ENCODE measurements around the gene OR52I2. TPM values are rescaled to one million over a fixed set of nuclear protein-coding genes. Genes with fewer than 3 reads are reported as not detected.

OR52I2 gene
- total and polyA plus RNA-seq, 8 donors = 0.03 to 0.07 (median 0.03) TPM; not detected in 4

DNA sequence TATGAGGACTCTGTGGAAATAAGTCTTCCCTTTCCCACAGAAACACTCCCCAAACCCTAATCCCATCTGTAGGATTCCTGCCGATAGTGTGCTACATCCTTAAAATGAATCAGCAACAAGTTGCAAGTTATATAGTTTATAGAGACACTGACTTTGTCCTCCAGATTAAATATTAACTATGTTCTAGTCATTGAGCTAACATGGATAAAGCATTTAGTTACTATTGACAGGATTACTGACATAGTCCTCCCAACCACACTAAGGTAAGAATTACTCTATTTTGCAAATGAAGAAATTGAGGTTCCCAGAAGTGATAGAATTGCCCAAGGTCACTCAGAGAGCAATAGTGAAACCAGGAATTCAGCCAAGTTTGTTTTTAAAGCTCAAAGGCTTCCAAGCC, 34.7 kb upstream of the OR52I2 start:
- Histone ChIP-seq H3K27me3 (no peaks in the 10 kb centered on the region), H3K9me3 (peaks cover 0 to 5% of the 10 kb centered on the region in 2 donors), H3K27ac (no peak overlapping the region), H3K4me3 (no peak overlapping the region), H3K4me1 (no peaks in the 10 kb centered on the region), H3K36me3 (no peaks in the 10 kb centered on the region)
- no peak for DNase-seq
- no peak for TF ChIP-seq CTCF (IDR thresholded peaks at IDR 0.05)
- intact Hi-C loops (cut with DNase I) = no loop called here
- ATAC-seq = no peak

DNA sequence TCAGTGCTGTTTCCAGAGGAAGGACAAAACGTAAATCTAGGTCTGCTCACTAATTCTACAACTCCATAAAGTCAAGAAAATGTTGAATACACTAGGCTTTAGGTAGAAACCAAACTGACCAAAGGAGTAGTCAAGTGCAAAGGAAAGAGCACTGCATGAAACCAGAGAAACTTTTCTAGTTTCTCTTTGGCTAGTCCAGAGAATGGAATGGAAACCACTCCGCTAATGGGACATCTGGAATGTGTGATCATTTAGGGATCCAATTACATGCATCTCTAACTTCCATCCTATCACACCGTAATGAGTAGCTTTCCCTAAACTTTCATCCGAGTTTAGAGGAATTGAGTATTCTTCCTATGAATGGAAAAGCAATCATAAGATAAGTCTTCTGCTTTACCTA, 34.1 kb upstream of the OR52I2 start:
- Histone ChIP-seq H3K27me3 (no peaks in the 10 kb centered on the region), H3K27ac (no peak overlapping the region), H3K4me1 (no peaks in the 10 kb centered on the region), H3K36me3 (no peaks in the 10 kb centered on the region), H3K9me3 (peaks cover 0 to 5% of the 10 kb centered on the region in 2 donors), H3K4me3 (no peak overlapping the region)
- no peak for TF ChIP-seq CTCF (IDR thresholded peaks at IDR 0.05)
- DNase-seq (no peak), ATAC-seq (no peak)
- intact Hi-C loops (cut with DNase I) = no loop called here

GRCh38 chr11:4551346-4551979, 30.1 kb upstream of the OR52I2 start:
- ATAC-seq = no peak
- H3K36me3 ChIP-seq = no peaks in the 10 kb centered on the region
- no peak overlapping the region for H3K27ac ChIP-seq
- no peaks in the 10 kb centered on the region for H3K27me3 ChIP-seq
- no peaks in the 10 kb centered on the region for H3K4me1 ChIP-seq
- TF ChIP-seq CTCF (IDR thresholded peaks at IDR 0.05) = peak in 1 of 2 donors; percentile 20
- intact Hi-C loops (cut with DNase I) = no loop called here
- DNase-seq = no peak
- H3K9me3 ChIP-seq = peaks cover 0 to 5% of the 10 kb centered on the region in 2 donors
- no peak overlapping the region for H3K4me3 ChIP-seq

DNA sequence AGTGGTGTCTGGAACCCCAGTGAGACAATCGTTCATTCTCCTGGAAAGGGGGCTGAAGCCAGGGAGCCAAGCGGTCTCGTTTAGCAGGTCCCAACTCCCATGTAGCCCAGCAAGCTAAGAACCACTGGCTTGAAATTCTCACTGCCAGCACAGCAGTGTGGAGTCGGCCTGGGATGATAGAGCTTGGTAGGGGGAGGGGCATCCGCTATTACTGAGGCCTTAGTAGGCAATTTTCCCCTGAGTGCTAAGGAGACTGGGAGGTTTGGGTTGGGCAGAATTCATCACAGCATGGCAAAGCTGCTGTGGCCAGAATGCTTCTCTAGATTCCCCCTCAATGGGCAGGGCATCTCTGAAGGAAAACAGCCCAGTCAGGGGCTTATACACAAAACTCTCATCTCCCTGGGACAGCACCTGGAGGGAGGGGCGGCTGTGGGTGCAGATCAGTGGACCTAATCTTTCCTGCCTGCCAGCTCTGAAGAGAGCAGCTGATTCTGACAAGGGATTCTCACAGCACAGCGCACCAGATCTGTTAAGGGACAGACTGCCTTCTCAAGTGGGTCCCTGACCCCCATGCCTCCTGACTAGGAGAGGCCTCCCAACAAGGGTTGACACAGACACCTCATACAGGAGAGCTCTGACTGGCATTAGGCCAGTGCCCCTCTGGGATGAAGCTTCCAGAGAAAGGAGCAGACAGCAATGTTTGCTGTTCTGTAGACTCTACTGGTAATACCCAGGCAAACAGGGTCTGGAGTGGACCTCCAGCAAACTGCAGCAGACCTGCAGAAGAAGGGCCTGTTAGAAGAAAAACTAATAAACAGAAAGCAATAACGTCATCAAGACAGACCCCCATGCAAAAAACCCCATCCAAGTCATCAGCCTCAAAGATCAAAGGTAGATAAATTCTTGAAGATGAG, 21.8 kb upstream of the OR52I2 start:
- Histone ChIP-seq H3K4me1 (no peaks in the 10 kb centered on the region), H3K36me3 (no peaks in the 10 kb centered on the region), H3K9me3 (no peaks in the 10 kb centered on the region), H3K27me3 (no peaks in the 10 kb centered on the region), H3K27ac (no peak overlapping the region), H3K4me3 (no peak overlapping the region)
- intact Hi-C loops (cut with DNase I) = no loop called here
- DNase-seq = no peak
- no peak for TF ChIP-seq CTCF (IDR thresholded peaks at IDR 0.05)
- ATAC-seq = peak; percentile 46

DNA sequence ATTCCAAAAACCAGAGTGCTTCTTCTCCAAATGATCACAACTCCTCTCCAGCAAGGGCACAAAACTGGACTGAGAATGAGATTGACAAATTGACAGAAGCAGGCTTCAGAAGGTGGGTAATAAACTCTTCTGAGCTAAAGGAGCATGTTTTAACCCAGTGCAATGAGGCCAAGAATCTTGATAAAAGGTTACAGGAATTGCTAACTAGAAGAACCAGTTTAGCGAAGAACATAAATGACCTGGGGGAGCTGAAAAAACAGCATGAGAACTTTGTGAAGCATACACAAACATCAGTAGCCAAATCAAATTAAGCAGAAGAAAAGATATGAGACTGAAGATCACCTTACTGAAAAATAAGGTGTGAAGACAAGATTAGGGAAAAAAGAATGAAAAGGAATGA, 21.1 kb upstream of the OR52I2 start:
- no peaks in the 10 kb centered on the region for H3K4me1 ChIP-seq
- H3K9me3 ChIP-seq = no peaks in the 10 kb centered on the region
- no peak overlapping the region for H3K27ac ChIP-seq
- intact Hi-C loops (cut with DNase I) = no loop called here
- no peak overlapping the region for H3K4me3 ChIP-seq
- ATAC-seq = peak; percentile 68
- no peaks in the 10 kb centered on the region for H3K36me3 ChIP-seq
- peak in 2 of 4 donors; percentile 7 to 54 for DNase-seq
- TF ChIP-seq CTCF (IDR thresholded peaks at IDR 0.05) = no peak
- no peaks in the 10 kb centered on the region for H3K27me3 ChIP-seq
